Lung (tissue), 12 donors: ENCODE measurements around the gene PAXX. TPM values are rescaled to one million over a fixed set of nuclear protein-coding genes. Genes with fewer than 3 reads are reported as not detected.

Experiments used
- ATAC-seq: fragments of 200-7000 bp; cut with Tn5 transposase; one replicate; pipeline ENCODE4 v1.9.1; 2020; ENCODE audit warnings: moderate number of reproducible peaks; ENCODE audit not compliant: insufficient read depth, low FRiP score
- DNase-seq, 3 donors: peaks; one replicate each; pipeline ENCODE4 v3.0.0-alpha.2; 2013 to 2017
- H3K27ac ChIP-seq, 2 donors: one replicate each; pipeline ENCODE4 v1.5.1; 2013; ENCODE audit warnings: mild to moderate bottlenecking in 2 of 2, moderate library complexity in 2 of 2, control low read depth in 1 of 2, inconsistent platforms in 1 of 2, low read depth in 1 of 2, low read length in 1 of 2
- H3K27me3 ChIP-seq, 3 donors: one replicate each; pipeline ENCODE4 v1.5.1; 2013; ENCODE audit warnings: low read length in 2 of 3; ENCODE audit not compliant: control insufficient read depth in 3 of 3, insufficient read depth in 3 of 3
- H3K36me3 ChIP-seq, 4 donors: one replicate each; pipeline ENCODE4 v1.5.1; 2013; ENCODE audit warnings: low read length in 4 of 4, mild to moderate bottlenecking in 1 of 4, moderate library complexity in 1 of 4; ENCODE audit not compliant: control insufficient read depth in 4 of 4, insufficient read depth in 4 of 4
- H3K4me1 ChIP-seq, 5 donors: one replicate each; pipeline ENCODE4 v1.5.1; 2013; ENCODE audit warnings: low read length in 5 of 5, mild to moderate bottlenecking in 2 of 5, moderate library complexity in 1 of 5; ENCODE audit not compliant: control insufficient read depth in 5 of 5, insufficient read depth in 5 of 5
- H3K4me3 ChIP-seq: one replicate; pipeline ENCODE4 v1.5.1; 2013; ENCODE audit warnings: mild to moderate bottlenecking, control low read depth, moderate library complexity
- H3K9ac ChIP-seq, 2 donors: one replicate each; pipeline ENCODE4 v1.5.1; 2013; ENCODE audit warnings: low read length in 2 of 2, control low read depth in 1 of 2; ENCODE audit not compliant: insufficient read depth in 1 of 2
- H3K9me3 ChIP-seq, 4 donors: one replicate each; pipeline ENCODE4 v1.5.1; 2013; ENCODE audit warnings: low read length in 3 of 4, mild to moderate bottlenecking in 1 of 4, moderate library complexity in 1 of 4; ENCODE audit not compliant: control insufficient read depth in 4 of 4, insufficient read depth in 3 of 4
- WGBS, 2 donors: extraction: QIAGEN DNeasy Blood & Tissue Kit; methylation state at CpG; one replicate each; pipeline ENCODE4 v1.1.7; 2013; 5-methylcytosine and 5-hydroxymethylcytosine counted together
- polyA plus RNA-seq, 2 donors: library from polyadenylated mRNA; stranded (reverse); fragments of 200-250 nt; gene quantifications; one replicate each; pipeline ENCODE4 v1.2.1, GENCODE V29; 2013
- total RNA-seq, 2 donors: library from RNA; depleted of rRNA in 1 of 2; stranded (reverse); fragments of >200 nt in 1 of 2; gene quantifications; one replicate each; pipeline ENCODE4 v1.2.1, GENCODE V29; 2014 to 2021
- TF ChIP-seq, protein P1 (sequence below): IDR thresholded peaks from 2 replicates; pipeline ENCODE4 v1.5.1; 2012; ENCODE audit warnings: mild to moderate bottlenecking; ENCODE audit errors: control extremely low read depth, extremely low read depth
- donor health status: control.
- donor health status: control.
- donor health status: Bipolar disorder and iron deficiency.
- donor health status: healthy.
- donor health status: DM: yes; HTN: yes; CAD: no.

Gene PAXX
- total and polyA plus RNA-seq, 4 donors, result 16.6 to 172 (median 59.4) TPM

- no peak overlapping the region for H3K27ac ChIP-seq
- TF ChIP-seq, protein P1, sequence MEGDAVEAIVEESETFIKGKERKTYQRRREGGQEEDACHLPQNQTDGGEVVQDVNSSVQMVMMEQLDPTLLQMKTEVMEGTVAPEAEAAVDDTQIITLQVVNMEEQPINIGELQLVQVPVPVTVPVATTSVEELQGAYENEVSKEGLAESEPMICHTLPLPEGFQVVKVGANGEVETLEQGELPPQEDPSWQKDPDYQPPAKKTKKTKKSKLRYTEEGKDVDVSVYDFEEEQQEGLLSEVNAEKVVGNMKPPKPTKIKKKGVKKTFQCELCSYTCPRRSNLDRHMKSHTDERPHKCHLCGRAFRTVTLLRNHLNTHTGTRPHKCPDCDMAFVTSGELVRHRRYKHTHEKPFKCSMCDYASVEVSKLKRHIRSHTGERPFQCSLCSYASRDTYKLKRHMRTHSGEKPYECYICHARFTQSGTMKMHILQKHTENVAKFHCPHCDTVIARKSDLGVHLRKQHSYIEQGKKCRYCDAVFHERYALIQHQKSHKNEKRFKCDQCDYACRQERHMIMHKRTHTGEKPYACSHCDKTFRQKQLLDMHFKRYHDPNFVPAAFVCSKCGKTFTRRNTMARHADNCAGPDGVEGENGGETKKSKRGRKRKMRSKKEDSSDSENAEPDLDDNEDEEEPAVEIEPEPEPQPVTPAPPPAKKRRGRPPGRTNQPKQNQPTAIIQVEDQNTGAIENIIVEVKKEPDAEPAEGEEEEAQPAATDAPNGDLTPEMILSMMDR, result no peak
- ATAC-seq, result no peak
- WGBS, 2 donors, result 80 to 90% methylated on average over 11 of the region's 11 CpGs
- H3K9me3 ChIP-seq, result no peaks in the 10 kb centered on the region
- H3K9ac ChIP-seq, result no peak overlapping the region
- no peak overlapping the region for H3K4me3 ChIP-seq
- H3K4me1 ChIP-seq, result peaks cover 0 to 18% (median 5%) of the 10 kb centered on the region in 5 donors
- no peak for DNase-seq
- H3K36me3 ChIP-seq, result no peaks in the 10 kb centered on the region
- H3K27me3 ChIP-seq, result no peaks in the 10 kb centered on the region
These were observed 21.9 kb upstream of the PAXX start for GRCh38 chr9:136970361-136970760.

GRCh38 chr9:136971746-136972145, 20.5 kb upstream of the PAXX start:
- peaks cover 0 to 20% (median 5%) of the 10 kb centered on the region in 5 donors for H3K4me1 ChIP-seq
- no peaks in the 10 kb centered on the region for H3K27me3 ChIP-seq
- TF ChIP-seq, protein P1, result no peak
- H3K36me3 ChIP-seq, result no peaks in the 10 kb centered on the region
- WGBS, 2 donors, result 85 to 87% methylated on average over 12 to 14 of the region's 14 CpGs
- DNase-seq, result no peak
- no peaks in the 10 kb centered on the region for H3K9me3 ChIP-seq
- no peak overlapping the region for H3K4me3 ChIP-seq
- no peak overlapping the region for H3K9ac ChIP-seq
- H3K27ac ChIP-seq, result no peak overlapping the region
- no peak for ATAC-seq

- Histone ChIP-seq H3K27me3 (no peaks in the 10 kb centered on the region), H3K36me3 (no peaks in the 10 kb centered on the region), H3K9me3 (no peaks in the 10 kb centered on the region), H3K4me3 (no peak overlapping the region), H3K9ac (no peak overlapping the region), H3K4me1 (peaks cover 0 to 26% (median 5%) of the 10 kb centered on the region in 5 donors), H3K27ac (no peak overlapping the region)
- ATAC-seq (no peak), DNase-seq (no peak)
- TF ChIP-seq, protein P1, result no peak
- 87 to 89% methylated on average over 11 of the region's 11 CpGs for WGBS, 2 donors
These were observed 19.9 kb upstream of the PAXX start for GRCh38 chr9:136972335-136972734.

DNA sequence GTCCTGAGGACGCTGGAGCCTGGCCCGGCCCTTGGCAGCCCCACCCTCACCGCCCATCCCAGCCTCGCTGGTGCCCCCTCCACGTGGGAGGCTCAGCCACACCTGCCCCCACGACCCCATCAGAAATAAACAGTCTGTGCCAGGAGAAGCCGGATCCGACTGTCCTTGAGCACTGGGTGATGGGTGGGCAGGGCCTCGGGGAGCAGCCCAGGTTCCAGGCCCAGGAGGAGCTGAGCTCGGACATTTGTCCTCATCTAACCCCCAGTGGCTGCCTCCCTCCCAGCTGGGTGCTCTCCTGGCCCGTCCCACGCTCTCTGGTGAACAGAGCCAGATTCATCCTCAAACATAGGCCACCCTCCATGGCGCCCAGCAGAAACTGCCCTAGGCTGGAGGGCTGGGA, 19.5 kb upstream of the PAXX start:
- 70 to 80% methylated on average over 13 of the region's 13 CpGs for WGBS, 2 donors
- H3K9me3 ChIP-seq, result no peaks in the 10 kb centered on the region
- no peaks in the 10 kb centered on the region for H3K27me3 ChIP-seq
- DNase-seq (no peak), ATAC-seq (no peak)
- H3K9ac ChIP-seq, result no peak overlapping the region
- no peak overlapping the region for H3K27ac ChIP-seq
- H3K4me1 ChIP-seq, result peaks cover 0 to 30% (median 9%) of the 10 kb centered on the region in 5 donors
- H3K36me3 ChIP-seq, result no peaks in the 10 kb centered on the region
- TF ChIP-seq, protein P1, result no peak
- no peak overlapping the region for H3K4me3 ChIP-seq
